ENCODE data around the gene ZHX3. TPM values are rescaled to one million over a fixed set of nuclear protein-coding genes. Genes with fewer than 3 reads are reported as not detected.

The ZHX3 gene
- total and polyA plus RNA-seq, 9 of the 15 experiments (the other 6 are each of a cell fraction or from before 2014, with no cell fraction given), result 0.80 to 14.6 (median 4.9) TPM

DNA sequence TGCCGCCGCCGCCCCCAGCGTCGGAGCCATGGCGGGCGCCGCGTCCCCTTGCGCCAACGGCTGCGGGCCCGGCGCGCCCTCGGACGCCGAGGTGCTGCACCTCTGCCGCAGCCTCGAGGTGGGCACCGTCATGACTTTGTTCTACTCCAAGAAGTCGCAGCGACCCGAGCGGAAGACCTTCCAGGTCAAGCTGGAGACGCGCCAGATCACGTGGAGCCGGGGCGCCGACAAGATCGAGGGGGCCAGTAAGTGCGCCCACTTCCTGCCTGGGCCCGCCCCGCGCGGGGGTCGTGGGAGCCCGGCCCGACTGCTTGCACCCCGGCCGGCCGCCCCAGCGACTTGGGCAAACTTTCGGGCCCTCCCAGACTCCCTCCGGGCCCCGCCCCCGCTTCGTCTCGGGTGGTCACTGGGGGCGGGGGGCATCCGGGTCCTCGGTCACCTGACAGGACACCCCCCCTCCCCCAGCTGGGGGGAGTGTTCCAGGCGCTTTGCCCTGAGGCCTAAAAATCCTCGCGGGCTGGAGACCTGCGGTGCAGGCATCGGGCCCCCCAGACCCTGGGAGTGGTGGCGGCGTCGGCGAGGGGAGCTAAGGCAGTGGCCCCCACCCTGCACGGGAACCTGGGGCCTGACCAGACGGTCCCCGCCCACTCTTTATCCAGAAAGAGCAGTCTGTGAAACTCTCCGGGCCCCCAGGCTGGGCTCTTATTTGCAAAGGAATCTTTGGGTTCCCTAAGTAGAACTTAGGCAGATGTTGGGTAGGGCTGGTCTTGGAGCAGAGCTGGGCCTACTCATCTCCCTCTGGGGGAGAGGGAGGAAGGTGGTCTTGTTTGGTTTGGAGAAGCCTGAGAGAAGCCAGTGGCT, 179.7 kb downstream of the ZHX3 start (continued):
- no peak for TF ChIP-seq ZNF175 (CRISPR knock-in tag; IDR thresholded peaks at IDR 0.05; ENCODE audit: low read depth)
- TF ChIP-seq, protein P1, sequence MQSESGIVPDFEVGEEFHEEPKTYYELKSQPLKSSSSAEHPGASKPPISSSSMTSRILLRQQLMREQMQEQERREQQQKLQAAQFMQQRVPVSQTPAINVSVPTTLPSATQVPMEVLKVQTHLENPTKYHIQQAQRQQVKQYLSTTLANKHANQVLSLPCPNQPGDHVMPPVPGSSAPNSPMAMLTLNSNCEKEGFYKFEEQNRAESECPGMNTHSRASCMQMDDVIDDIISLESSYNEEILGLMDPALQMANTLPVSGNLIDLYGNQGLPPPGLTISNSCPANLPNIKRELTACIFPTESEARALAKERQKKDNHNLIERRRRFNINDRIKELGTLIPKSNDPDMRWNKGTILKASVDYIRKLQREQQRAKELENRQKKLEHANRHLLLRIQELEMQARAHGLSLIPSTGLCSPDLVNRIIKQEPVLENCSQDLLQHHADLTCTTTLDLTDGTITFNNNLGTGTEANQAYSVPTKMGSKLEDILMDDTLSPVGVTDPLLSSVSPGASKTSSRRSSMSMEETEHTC (IDR thresholded peaks at IDR 0.05), result peak; percentile 36; the same call in 1 of the 2 replicates
- TF ChIP-seq, protein P2, sequence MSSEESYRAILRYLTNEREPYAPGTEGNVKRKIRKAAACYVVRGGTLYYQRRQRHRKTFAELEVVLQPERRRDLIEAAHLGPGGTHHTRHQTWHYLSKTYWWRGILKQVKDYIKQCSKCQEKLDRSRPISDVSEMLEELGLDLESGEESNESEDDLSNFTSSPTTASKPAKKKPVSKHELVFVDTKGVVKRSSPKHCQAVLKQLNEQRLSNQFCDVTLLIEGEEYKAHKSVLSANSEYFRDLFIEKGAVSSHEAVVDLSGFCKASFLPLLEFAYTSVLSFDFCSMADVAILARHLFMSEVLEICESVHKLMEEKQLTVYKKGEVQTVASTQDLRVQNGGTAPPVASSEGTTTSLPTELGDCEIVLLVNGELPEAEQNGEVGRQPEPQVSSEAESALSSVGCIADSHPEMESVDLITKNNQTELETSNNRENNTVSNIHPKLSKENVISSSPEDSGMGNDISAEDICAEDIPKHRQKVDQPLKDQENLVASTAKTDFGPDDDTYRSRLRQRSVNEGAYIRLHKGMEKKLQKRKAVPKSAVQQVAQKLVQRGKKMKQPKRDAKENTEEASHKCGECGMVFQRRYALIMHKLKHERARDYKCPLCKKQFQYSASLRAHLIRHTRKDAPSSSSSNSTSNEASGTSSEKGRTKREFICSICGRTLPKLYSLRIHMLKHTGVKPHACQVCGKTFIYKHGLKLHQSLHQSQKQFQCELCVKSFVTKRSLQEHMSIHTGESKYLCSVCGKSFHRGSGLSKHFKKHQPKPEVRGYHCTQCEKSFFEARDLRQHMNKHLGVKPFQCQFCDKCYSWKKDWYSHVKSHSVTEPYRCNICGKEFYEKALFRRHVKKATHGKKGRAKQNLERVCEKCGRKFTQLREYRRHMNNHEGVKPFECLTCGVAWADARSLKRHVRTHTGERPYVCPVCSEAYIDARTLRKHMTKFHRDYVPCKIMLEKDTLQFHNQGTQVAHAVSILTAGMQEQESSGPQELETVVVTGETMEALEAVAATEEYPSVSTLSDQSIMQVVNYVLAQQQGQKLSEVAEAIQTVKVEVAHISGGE (CRISPR knock-in tag; IDR thresholded peaks at IDR 0.05), result peak in 2 of 3 experiments; percentile 56 to 64; a peak in 3 of 6 replicates
- no peak for TF ChIP-seq SNRNP70 (optimal IDR thresholded peaks at IDR 0.05; ENCODE audit: low read depth, low read length)
- no peak for TF ChIP-seq TCFL5 (CRISPR knock-in tag; conservative IDR thresholded peaks at IDR 0.05)
- TF ChIP-seq POLR2G (IDR thresholded peaks at IDR 0.05; ENCODE audit: low read depth, low read length), result peak; percentile 52
- TF ChIP-seq CCNT2 (IDR thresholded peaks at IDR 0.05; ENCODE audit: borderline replicate concordance, extremely low read depth, insufficient read length, low read depth, low read length), result peak; percentile 48
- TF ChIP-seq RFX7 (CRISPR knock-in tag; IDR thresholded peaks at IDR 0.05), result no peak
- TF ChIP-seq MYC (IDR thresholded peaks at IDR 0.05; ENCODE audit: low read depth, low read length), result peak; percentile 44; the same call in 1 of the 2 replicates
- TF ChIP-seq MYC (CRISPR knock-in tag; IDR thresholded peaks at IDR 0.05; ENCODE audit: borderline replicate concordance, low read depth), result no peak
- TF ChIP-seq NFIX (CRISPR knock-in tag; IDR thresholded peaks at IDR 0.05; ENCODE audit: low read depth), result 0 out of 2 replicates have a peak, but pooled peaks have one; percentile 11
- TF ChIP-seq CBX1 (IDR thresholded peaks at IDR 0.05; ENCODE audit: low read depth), result no peak
- peak; percentile 85; the same call in 1 of the 2 replicates for TF ChIP-seq ZZZ3 (IDR thresholded peaks at IDR 0.05)
- TF ChIP-seq, protein P3, sequence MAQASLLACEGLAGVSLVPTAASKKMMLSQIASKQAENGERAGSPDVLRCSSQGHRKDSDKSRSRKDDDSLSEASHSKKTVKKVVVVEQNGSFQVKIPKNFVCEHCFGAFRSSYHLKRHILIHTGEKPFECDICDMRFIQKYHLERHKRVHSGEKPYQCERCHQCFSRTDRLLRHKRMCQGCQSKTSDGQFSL (CRISPR knock-in tag; IDR thresholded peaks at IDR 0.05), result peak; percentile 82
- TF ChIP-seq, protein P3 (tag; IDR thresholded peaks at IDR 0.05), result peak in 1 of 2 experiments; percentile 80; a peak in 1 of 4 replicates
- 0 out of 2 replicates have a peak, but pooled peaks have one; percentile 18 for TF ChIP-seq GABPB1 (CRISPR knock-in tag; IDR thresholded peaks at IDR 0.05)
- no peak for TF ChIP-seq MCM5 (IDR thresholded peaks at IDR 0.05; ENCODE audit: low read depth)
- no peak for TF ChIP-seq ZNF586 (CRISPR knock-in tag; conservative IDR thresholded peaks at IDR 0.05)
- peak; percentile 83 for TF ChIP-seq RAD51 (IDR thresholded peaks at IDR 0.05; ENCODE audit: borderline replicate concordance, low read depth)
- peak; percentile 62; the same call in 1 of the 2 replicates for TF ChIP-seq EP400 (IDR thresholded peaks at IDR 0.05)
- peak; percentile 38 for TF ChIP-seq CBFA2T2 (conservative IDR thresholded peaks at IDR 0.05)
- no peak for TF ChIP-seq CHD2 (IDR thresholded peaks at IDR 0.05; ENCODE audit: low read depth, low read length)
